Right cardiac atrium (tissue), 5 donors: ENCODE data around the gene SMKR1. TPM values are rescaled to one million over a fixed set of nuclear protein-coding genes. Genes with fewer than 3 reads are reported as not detected.

Experiments used
- ATAC-seq, 2 donors: fragments of 200-7000 bp; cut with Tn5 transposase; one replicate each; pipeline versions ENCODE4 v1.8.0 to v1.9.1; 2020; ENCODE audit warnings: moderate library complexity in 2 of 2, mild to moderate bottlenecking in 1 of 2
- DNase-seq, 3 donors: peaks; one replicate each; pipeline ENCODE4 v3.0.0-alpha.2; 2020
- H3K27ac ChIP-seq: one replicate; pipeline ENCODE4 v1.5.1; 2013; ENCODE audit warnings: mild to moderate bottlenecking, low read length, control low read depth, moderate library complexity
- H3K27me3 ChIP-seq: one replicate; pipeline ENCODE4 v1.6.1; 2013; ENCODE audit not compliant: control insufficient read depth, insufficient read depth
- H3K4me1 ChIP-seq: one replicate; pipeline ENCODE4 v1.6.1; 2013; ENCODE audit warnings: low read length; ENCODE audit not compliant: control insufficient read depth, insufficient read depth
- H3K4me3 ChIP-seq: one replicate; pipeline ENCODE4 v1.5.1; 2013; ENCODE audit warnings: low read length, control low read depth
- H3K9me3 ChIP-seq: one replicate; pipeline ENCODE4 v1.6.1; 2013; ENCODE audit warnings: low read length; ENCODE audit not compliant: control insufficient read depth
- WGBS: extraction: QIAGEN DNeasy Blood & Tissue Kit; methylation state at CpG from one replicate; pipeline ENCODE4 v1.1.7; 2013; 5-methylcytosine and 5-hydroxymethylcytosine counted together
- intact Hi-C, 4 donors: fragments of 100-400 bp; cut with DNase I; formaldehyde crosslinking; loops; one replicate each; pipeline versions ENCODE4 v1.11.0 to v1.14.0; 2022 to 2023
- polyA plus RNA-seq: library from polyadenylated mRNA; stranded (reverse); fragments of 200-250 nt; gene quantifications from one replicate; pipeline ENCODE4 v1.2.3, GENCODE V29; 2013
- total RNA-seq, 4 donors: library from RNA; stranded (reverse); fragmentation: NEBNext Ultra II Directional; extraction: Animal tissue kit (Norgen Biotek cat#: 25700); gene quantifications; one replicate each; pipeline ENCODE4 v1.2.1, GENCODE V29; 2021
- donor health status: healthy with polysubstance abuse.
- donor health status: DM: no; HTN: yes; CAD: no.
- donor health status: DM: no; HTN: no; CAD: no.
- donor health status: DM: no; HTN: yes; CAD: no; lungs with severe emphysema.
- donor health status: DM: yes; HTN: yes; CAD: no.

Gene SMKR1
- total and polyA plus RNA-seq, 5 donors: 0.16 TPM; not detected in 4

- H3K27ac ChIP-seq: no peak overlapping the region
- intact Hi-C loops: no loop called here
- no peaks in the 10 kb centered on the region for H3K4me1 ChIP-seq
- 84% methylated on average over 5 of the region's 5 CpGs for WGBS
- no peaks in the 10 kb centered on the region for H3K9me3 ChIP-seq
- H3K4me3 ChIP-seq: no peak overlapping the region
- ATAC-seq: no peak
- no peak for DNase-seq
- no peaks in the 10 kb centered on the region for H3K27me3 ChIP-seq
Observed at GRCh38 chr7:129544700-129545099, 42.4 kb downstream of the SMKR1 start.

DNA sequence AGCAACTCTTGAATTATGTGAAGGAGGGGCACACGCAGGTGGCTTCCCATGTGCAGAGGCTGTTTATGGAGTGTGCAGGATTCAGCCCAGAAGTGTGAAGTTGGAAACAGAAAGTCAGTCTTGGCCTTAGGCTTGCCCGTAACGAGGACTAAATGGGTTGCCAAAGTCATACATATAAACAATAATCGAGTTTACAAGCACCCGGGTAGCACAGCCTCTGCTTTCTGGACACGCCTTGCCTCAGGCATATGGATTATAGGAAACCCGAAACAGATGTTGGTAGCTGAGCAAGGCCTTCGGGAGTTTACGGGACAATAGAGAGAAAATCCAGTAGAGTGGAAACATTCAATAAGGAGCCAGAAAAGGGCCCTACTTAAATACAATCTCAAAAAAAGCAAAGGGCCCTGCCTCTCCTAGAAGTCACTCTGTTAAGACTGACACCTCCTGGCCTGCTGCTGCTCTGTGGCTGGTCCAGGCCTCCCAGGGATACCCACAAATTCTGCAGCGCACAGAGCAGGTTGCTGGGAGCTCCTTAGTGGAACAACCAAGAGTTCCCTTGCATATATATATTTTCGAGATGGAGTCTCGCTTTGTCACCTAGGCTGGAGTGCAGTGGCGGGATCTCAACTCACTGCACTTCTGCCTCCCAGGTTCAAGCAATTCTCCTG is 48.5 kb downstream of the SMKR1 start:
- WGBS: 85% methylated on average over 13 of the region's 13 CpGs
- Histone ChIP-seq H3K27me3 (no peaks in the 10 kb centered on the region), H3K27ac (no peak overlapping the region), H3K4me1 (no peaks in the 10 kb centered on the region), H3K4me3 (no peak overlapping the region), H3K9me3 (no peaks in the 10 kb centered on the region)
- ATAC-seq: no peak
- intact Hi-C loops: no loop called here
- DNase-seq: no peak

- ATAC-seq (no peak), DNase-seq (no peak)
- Histone ChIP-seq H3K4me1 (no peaks in the 10 kb centered on the region), H3K4me3 (no peak overlapping the region), H3K9me3 (no peaks in the 10 kb centered on the region), H3K27me3 (no peaks in the 10 kb centered on the region), H3K27ac (no peak overlapping the region)
- intact Hi-C loops: no loop called here
- WGBS: 36% methylated on average over 13 of the region's 13 CpGs
Observed at GRCh38 chr7:129553899-129554461, 51.6 kb downstream of the SMKR1 start.

DNA sequence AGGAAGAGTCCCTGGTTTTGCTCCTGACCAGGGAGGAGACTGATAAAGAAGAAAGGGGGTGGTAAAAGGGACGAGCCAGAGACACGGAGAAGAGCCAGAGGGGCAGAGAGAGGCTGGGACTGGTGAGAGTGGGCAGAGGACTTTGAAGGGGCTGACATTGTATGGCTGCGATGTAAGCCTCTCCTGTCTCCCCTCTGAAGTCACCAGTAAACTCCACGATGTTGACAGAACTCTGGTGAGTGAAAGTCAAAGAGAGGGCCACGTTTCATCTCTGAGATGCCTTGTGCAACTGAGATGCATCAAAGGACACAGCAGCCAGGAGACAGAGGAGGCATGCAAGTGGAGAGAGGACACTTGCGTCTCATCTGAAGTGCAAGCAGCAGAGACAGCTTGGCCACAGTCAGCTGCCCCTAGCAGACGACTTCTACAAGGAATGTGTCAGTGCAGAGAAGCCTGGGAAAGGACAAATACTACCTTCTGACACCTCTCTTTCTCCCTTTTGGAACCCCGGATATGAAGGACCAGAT is 54.3 kb downstream of the SMKR1 start:
- H3K4me1 ChIP-seq: no peaks in the 10 kb centered on the region
- H3K9me3 ChIP-seq: no peaks in the 10 kb centered on the region
- H3K4me3 ChIP-seq: no peak overlapping the region
- ATAC-seq (no peak), DNase-seq (no peak)
- 34% methylated on average over 8 of the region's 8 CpGs for WGBS
- intact Hi-C loops: no loop called here
- H3K27ac ChIP-seq: no peak overlapping the region
- no peaks in the 10 kb centered on the region for H3K27me3 ChIP-seq

DNA sequence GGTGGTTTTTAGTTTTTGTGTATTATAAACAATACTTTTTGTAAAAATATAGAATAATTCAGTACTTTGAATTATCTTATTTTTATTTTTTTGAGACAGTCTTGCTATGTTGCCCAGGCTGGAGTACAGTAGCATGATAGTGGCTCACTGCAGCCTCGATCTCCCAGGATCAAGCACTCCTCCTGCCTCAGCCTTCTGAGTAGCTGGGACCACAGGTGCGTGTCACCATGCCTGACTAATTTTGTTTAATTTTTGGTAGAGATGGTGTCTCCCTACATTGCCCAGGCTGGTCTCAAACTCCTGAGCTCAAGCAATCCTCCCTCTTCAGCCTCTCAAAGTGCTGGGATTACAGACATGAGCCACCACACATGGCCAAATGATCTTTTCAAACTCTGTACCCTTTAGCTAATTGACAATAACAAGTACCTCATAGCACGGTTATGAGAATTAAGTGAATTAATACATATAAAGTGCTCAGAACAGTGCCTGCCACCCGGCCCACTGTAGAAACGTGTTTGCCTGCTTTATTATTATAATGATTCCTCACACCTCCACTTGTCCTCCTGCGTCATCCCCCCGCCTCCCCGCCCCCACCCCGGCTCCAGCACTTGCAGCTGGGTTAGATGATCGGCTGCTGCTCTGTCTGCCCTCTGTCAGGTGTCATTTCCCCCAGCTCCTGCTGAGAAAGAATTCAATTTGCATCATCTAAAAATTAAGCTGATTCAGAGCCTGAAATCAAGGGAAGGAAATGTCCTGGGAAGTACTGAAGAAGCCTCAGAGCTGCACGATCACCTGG is 55.6 kb downstream of the SMKR1 start:
- H3K4me3 ChIP-seq: no peak overlapping the region
- no peaks in the 10 kb centered on the region for H3K4me1 ChIP-seq
- intact Hi-C loops: no loop called here
- H3K9me3 ChIP-seq: no peaks in the 10 kb centered on the region
- ATAC-seq (no peak), DNase-seq (no peak)
- H3K27me3 ChIP-seq: no peaks in the 10 kb centered on the region
- no peak overlapping the region for H3K27ac ChIP-seq
- 50% methylated on average over 11 of the region's 11 CpGs for WGBS

- H3K27me3 ChIP-seq: no peaks in the 10 kb centered on the region
Observed at GRCh38 chr7:129559564-129559963, 57.2 kb downstream of the SMKR1 start.

GRCh38 chr7:129560831-129561230 is 58.5 kb downstream of the SMKR1 start:
- 47% methylated on average over 5 of the region's 5 CpGs for WGBS
- H3K27ac ChIP-seq: no peak overlapping the region
- DNase-seq (no peak), ATAC-seq (no peak)
- intact Hi-C loops: no loop called here
- no peaks in the 10 kb centered on the region for H3K27me3 ChIP-seq
- no peaks in the 10 kb centered on the region for H3K4me1 ChIP-seq
- H3K4me3 ChIP-seq: no peak overlapping the region
- no peaks in the 10 kb centered on the region for H3K9me3 ChIP-seq

More at GRCh38 chr7:129559564-129559963, 57.2 kb downstream of the SMKR1 start:
- Histone ChIP-seq H3K4me3 (no peak overlapping the region), H3K4me1 (no peaks in the 10 kb centered on the region), H3K9me3 (no peaks in the 10 kb centered on the region), H3K27ac (no peak overlapping the region)
- DNase-seq (no peak), ATAC-seq (no peak)
- 62% methylated on average over 8 of the region's 8 CpGs for WGBS
- intact Hi-C loops: no loop called here

DNA sequence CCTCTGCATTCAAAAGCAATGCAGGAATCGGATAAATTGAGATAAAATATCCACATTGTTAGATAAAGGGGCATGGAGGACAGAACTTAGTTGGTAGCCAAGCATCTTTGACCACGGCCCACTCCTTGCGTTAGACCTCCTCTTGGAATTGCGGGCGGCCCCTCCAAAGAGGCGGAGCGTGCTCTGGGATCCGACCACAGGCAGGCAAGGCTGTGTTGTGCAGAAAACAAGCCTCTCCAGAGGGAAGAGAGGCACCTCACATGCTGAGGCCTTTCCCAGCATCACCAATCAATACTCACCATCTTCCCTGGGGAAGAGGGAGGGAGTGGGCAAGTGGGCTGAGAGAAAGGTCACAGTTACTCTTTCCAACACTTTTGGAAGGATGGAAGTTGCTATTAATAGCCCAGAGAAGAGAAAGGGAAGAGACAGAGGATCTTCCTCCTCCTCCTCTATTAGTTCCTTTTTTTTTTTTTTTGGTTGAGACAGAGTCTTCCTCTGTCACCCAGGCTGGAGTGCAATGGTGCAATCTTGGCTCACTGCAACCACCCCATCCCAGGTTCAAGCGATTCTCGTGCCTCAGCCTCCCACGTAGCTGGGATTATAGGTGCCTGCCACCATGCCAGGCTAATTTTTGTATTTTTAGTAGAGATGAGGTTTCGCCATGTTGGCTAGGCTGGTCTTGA is 59.5 kb downstream of the SMKR1 start:
- H3K27me3 ChIP-seq: no peaks in the 10 kb centered on the region
- intact Hi-C loops: no loop called here
- ATAC-seq: no peak

More for the DNA sequence above, 59.5 kb downstream of the SMKR1 start:
- DNase-seq: no peak
- no peaks in the 10 kb centered on the region for H3K9me3 ChIP-seq
- no peaks in the 10 kb centered on the region for H3K4me1 ChIP-seq
- H3K27ac ChIP-seq: no peak overlapping the region
- no peak overlapping the region for H3K4me3 ChIP-seq
- WGBS: 52% methylated on average over 12 of the region's 12 CpGs

Other genes with a start within 250 kb of the SMKR1 start
- gene STRIP2, start 68.1 kb upstream of the SMKR1 start, total RNA-seq: 10 to 100 TPM in 3 of 4 donors, 1 to 10 TPM in 1; 9.5 to 16.7 (median 13.8) TPM
- gene STRIP2, start 68.1 kb upstream of the SMKR1 start, polyA plus RNA-seq: 7.1 TPM
- gene NRF1, start 109.2 kb downstream of the SMKR1 start, total RNA-seq: 10 to 100 TPM; 16.5 to 20.0 (median 19.4) TPM
- 5.7 TPM for gene NRF1, start 109.2 kb downstream of the SMKR1 start, polyA plus RNA-seq